T-cell (primary cell): ENCODE results near the gene RANBP17. TPM values are rescaled to one million over a fixed set of nuclear protein-coding genes. Genes with fewer than 3 reads are reported as not detected.
A peak's percentile ranks its signal among the peaks of the same experiment; 100 is the strongest.
"Not testable (repeated sequence)": the region's sequence is repeated elsewhere in the genome, so short reads cannot be mapped to it uniquely, and the experiment has no call there.

Experiments
- ATAC-seq, 4 experiments: fragments of 200-7000 bp in 3 of 4; fragments of 150-1000 bp in 1 of 4; cut with Tn5 transposase; replicated peaks in 1 of 4; 1 replicate in 3 of 4; 2 replicates in 1 of 4; pipeline ENCODE4 v1.10.0; 2021; ENCODE audit warnings: moderate library complexity in 3 of 4, mild to moderate bottlenecking in 2 of 4, moderate number of reproducible peaks in 1 of 4
- CTCF ChIA-PET, 2 donors: fragments of 300-600 bp; sonication (Branson Sonifier 250); formaldehyde crosslinking; loops; one replicate each; lab custom pipeline; 2022; ENCODE audit warnings: antibody characterized with exemption in 2 of 2; lab: Charles Lee
- POLR2A ChIA-PET, 2 donors: fragments of 300-600 bp; sonication (Branson Sonifier 250); formaldehyde crosslinking; loops; one replicate each; lab custom pipeline; 2022; ENCODE audit warnings: antibody characterized with exemption in 2 of 2; lab: Charles Lee
- DNase-seq, 35 experiments: peaks; one replicate each; pipeline versions ENCODE4 v3.0.0 to v3.0.0-alpha.2; 2013 to 2023
- H3K27ac ChIP-seq: one replicate; pipeline ENCODE4 v1.5.1; 2013; ENCODE audit warnings: low read length
- H3K27me3 ChIP-seq, 2 experiments: replicated peaks in 1 of 2; 1 replicate in 1 of 2; 2 replicates in 1 of 2; pipeline versions ENCODE4 v1.6.1 to v1.7.0; 2013; ENCODE audit warnings: low read length in 1 of 2, mixed read lengths in 1 of 2; ENCODE audit not compliant: control insufficient read depth in 2 of 2, insufficient read depth in 2 of 2; ENCODE audit errors: extremely low read depth in 1 of 2
- H3K36me3 ChIP-seq, 2 donors: 1 replicate in 1 of 2; 2 replicates in 1 of 2; pipeline versions ENCODE4 v1.6.1 to v1.7.0; 2013; ENCODE audit warnings: low read length in 1 of 2; ENCODE audit not compliant: control insufficient read depth in 2 of 2, insufficient read depth in 1 of 2; ENCODE audit errors: extremely low read depth in 1 of 2
- H3K4me1 ChIP-seq, 2 experiments: 1 replicate in 1 of 2; 2 replicates in 1 of 2; pipeline versions ENCODE4 v1.6.1 to v1.7.0; 2013; ENCODE audit warnings: low read length in 2 of 2, mixed read lengths in 1 of 2; ENCODE audit not compliant: insufficient read depth in 2 of 2, control insufficient read depth in 1 of 2; ENCODE audit errors: extremely low read depth in 1 of 2
- H3K4me3 ChIP-seq, 2 donors: 1 replicate in 1 of 2; 2 replicates in 1 of 2; pipeline versions ENCODE4 v1.5.1 to v1.7.0; 2013; ENCODE audit warnings: mild to moderate bottlenecking in 2 of 2, low read length in 1 of 2, moderate library complexity in 1 of 2; ENCODE audit not compliant: control insufficient read depth in 1 of 2; ENCODE audit errors: extremely low read depth in 1 of 2
- H3K9me3 ChIP-seq: 2 replicates; pipeline ENCODE4 v1.7.0; 2013
- H3K27ac Mint-ChIP-seq, 2 donors: one replicate each; pipeline ENCODE4 v1.8.0; 2020 to 2021; ENCODE audit warnings: mild to moderate bottlenecking in 2 of 2, mixed read lengths in 2 of 2
- H3K27me3 Mint-ChIP-seq, 2 donors: one replicate each; pipeline ENCODE4 v1.8.0; 2021 to 2022; ENCODE audit warnings: mixed read lengths in 2 of 2
- H3K36me3 Mint-ChIP-seq: one replicate; pipeline ENCODE4 v1.8.0; 2021; ENCODE audit warnings: mixed read lengths
- H3K4me1 Mint-ChIP-seq, 3 donors: one replicate each; pipeline ENCODE4 v1.8.0; 2020 to 2022; ENCODE audit warnings: mixed read lengths in 3 of 3, mild to moderate bottlenecking in 1 of 3
- H3K4me3 Mint-ChIP-seq, 3 donors: one replicate each; pipeline ENCODE4 v1.8.0; 2020 to 2022; ENCODE audit warnings: mild to moderate bottlenecking in 3 of 3, mixed read lengths in 3 of 3, moderate library complexity in 3 of 3
- H3K9me3 Mint-ChIP-seq, 3 donors: one replicate each; pipeline ENCODE4 v1.8.0; 2020 to 2022; ENCODE audit warnings: mixed read lengths in 3 of 3
- WGBS: methylation state at CpG from one replicate; pipeline ENCODE4 v1.1.5; 2013; ENCODE audit warnings: missing lambda C conversion rate; ENCODE audit not compliant: insufficient coverage; 5-methylcytosine and 5-hydroxymethylcytosine counted together
- total RNA-seq, 35 experiments: library from RNA in 6 of 35; stranded (reverse) in 6 of 35; fragments of 120-200 nt in 1 of 35; gene quantifications; one replicate each; pipeline versions ENCODE4 v1.2.1 to v1.2.4 and lab custom pipeline; 2013 to 2026

RANBP17 gene
- total RNA-seq, 5 donors from 2014 or later (not counting 1 experiment from before 2014, with no cell fraction given) = 0.41 to 0.62 (median 0.58) TPM; not detected in 2

DNA sequence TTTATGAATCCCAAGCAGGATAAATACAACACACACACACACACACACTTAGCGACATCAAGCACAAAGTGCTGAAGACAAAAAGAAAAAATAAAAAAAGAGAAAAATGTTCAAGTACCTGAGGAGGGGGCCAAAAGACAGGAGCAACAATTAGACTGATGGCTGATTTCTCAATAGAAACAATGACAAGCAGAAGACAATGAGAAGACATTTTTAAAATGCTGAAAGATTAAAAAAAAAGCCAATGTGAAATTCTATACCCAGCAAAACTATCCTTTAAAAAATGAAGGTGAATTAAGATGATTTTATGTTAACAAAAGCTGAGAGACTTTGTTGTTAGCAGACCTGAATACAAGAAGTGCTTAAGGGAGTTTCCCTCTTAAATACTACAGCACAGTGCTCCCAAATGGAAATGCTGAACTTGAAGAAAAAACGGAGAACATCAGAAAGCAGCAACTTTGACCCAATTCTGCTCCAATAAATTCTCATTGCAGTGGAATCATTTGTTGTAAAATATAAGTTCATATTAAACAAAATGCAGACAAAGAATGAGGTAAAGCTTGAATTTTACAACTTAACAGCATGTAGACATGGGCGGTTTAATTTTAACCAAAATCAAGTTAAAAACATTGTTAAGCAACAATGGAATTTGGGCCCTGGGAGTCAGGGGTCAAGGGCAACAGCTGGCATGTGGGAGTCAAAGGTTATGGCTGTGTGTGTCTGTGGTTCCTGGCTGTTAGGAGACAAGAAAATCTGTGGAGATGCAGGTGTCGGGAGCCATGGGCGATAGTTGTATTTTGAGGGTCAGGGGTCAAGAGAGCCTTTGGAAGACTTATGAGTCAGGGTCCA lies 776 bp upstream of the RANBP17 start:
- H3K9me3 ChIP-seq = peaks cover 2% of the 10 kb centered on the region
- Mint-ChIP-seq H3K36me3 (peaks cover 10% of the 10 kb centered on the region), H3K27me3 (peaks cover 35 to 44% of the 10 kb centered on the region in 2 donors), H3K27ac (no peak overlapping the region), H3K9me3 (peaks cover 19 to 21% (median 20%) of the 10 kb centered on the region in 3 donors), H3K4me1 (peaks cover 0 to 8% (median 6%) of the 10 kb centered on the region in 3 donors), H3K4me3 (peak overlapping the region in 1 of 3 donors; percentile 52)
- H3K27me3 ChIP-seq = peaks cover 4 to 14% of the 10 kb centered on the region in 2 experiments
- H3K4me3 ChIP-seq = peak overlapping the region in 1 of 2 donors; percentile 47
- DNase-seq (no peak), ATAC-seq (no peak)
- WGBS = 100% methylated on average over 2 of the region's 5 CpGs
- ChIA-PET POLR2A (no interaction called here), CTCF (no interaction called here)
- peaks cover 0 to 2% of the 10 kb centered on the region in 2 experiments for H3K4me1 ChIP-seq
- no peaks in the 10 kb centered on the region for H3K36me3 ChIP-seq
- H3K27ac ChIP-seq = no peak overlapping the region

DNA sequence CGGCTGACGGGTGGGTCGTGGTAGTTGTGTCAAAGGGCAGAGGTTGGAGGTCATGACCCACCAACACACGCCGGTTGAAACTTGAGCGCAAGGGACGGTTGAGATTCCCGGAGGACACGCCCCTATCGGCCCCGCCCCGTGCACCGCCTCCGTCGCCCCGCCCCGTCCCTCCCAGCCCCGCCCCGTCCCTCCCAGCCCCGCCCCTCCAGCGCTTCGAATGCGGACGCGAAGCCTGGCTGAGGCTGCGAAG lies 226 bp upstream of the RANBP17 start:
- peak overlapping the region in 1 of 2 donors; percentile 47 for H3K4me3 ChIP-seq
- peaks cover 10% of the 10 kb centered on the region for H3K36me3 Mint-ChIP-seq
- H3K4me1 ChIP-seq = peaks cover 0 to 2% of the 10 kb centered on the region in 2 experiments
- H3K4me3 Mint-ChIP-seq = peak overlapping the region in 1 of 3 donors; percentile 52
- 74% methylated on average over 8 of the region's 26 CpGs for WGBS
- peaks cover 2% of the 10 kb centered on the region for H3K9me3 ChIP-seq
- no peak overlapping the region for H3K27ac ChIP-seq
- H3K27ac Mint-ChIP-seq = no peak overlapping the region
- peaks cover 19 to 21% (median 20%) of the 10 kb centered on the region in 3 donors for H3K9me3 Mint-ChIP-seq
- no peak for DNase-seq
- peaks cover 35 to 44% of the 10 kb centered on the region in 2 donors for H3K27me3 Mint-ChIP-seq
- peaks cover 0 to 8% (median 6%) of the 10 kb centered on the region in 3 donors for H3K4me1 Mint-ChIP-seq
- ChIA-PET POLR2A (no interaction called here), CTCF (no interaction called here)
- H3K27me3 ChIP-seq = peaks cover 4 to 14% of the 10 kb centered on the region in 2 experiments
- H3K36me3 ChIP-seq = no peaks in the 10 kb centered on the region
- no peak for ATAC-seq

DNA sequence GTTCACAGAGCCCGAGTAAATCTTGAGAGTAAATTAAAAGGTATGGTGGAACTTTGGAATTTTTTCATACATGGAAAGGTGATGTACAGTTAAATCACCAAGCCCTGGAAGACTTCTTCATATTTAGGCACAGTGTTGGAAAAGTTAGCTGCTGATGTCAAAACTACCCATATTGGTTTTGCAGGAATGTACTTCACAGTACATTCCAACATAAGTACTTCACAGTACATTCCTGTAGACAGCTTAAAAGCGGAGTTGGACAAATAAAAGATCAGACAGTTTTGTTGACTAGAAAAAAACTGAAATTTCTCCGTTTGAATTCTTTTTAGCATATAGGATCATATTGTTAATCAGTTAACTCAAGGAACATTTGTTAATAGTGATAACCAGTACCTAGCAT lies 1.8 kb downstream of the RANBP17 start:
- ChIA-PET POLR2A (no interaction called here), CTCF (no interaction called here)
- H3K36me3 ChIP-seq = no peaks in the 10 kb centered on the region
- H3K27ac ChIP-seq = no peak overlapping the region
- peaks cover 4 to 14% of the 10 kb centered on the region in 2 experiments for H3K27me3 ChIP-seq
- no CpG with 5 or more reads among the region's 3 CpGs for WGBS
- H3K9me3 ChIP-seq = peaks cover 2% of the 10 kb centered on the region
- ATAC-seq = no peak
- Mint-ChIP-seq H3K4me3 (no peak overlapping the region), H3K27me3 (peaks cover 30 to 44% of the 10 kb centered on the region in 2 donors), H3K27ac (no peak overlapping the region), H3K36me3 (peaks cover 10% of the 10 kb centered on the region), H3K9me3 (peaks cover 16 to 21% (median 20%) of the 10 kb centered on the region in 3 donors), H3K4me1 (peaks cover 0 to 8% (median 6%) of the 10 kb centered on the region in 3 donors)
- peaks cover 0 to 2% of the 10 kb centered on the region in 2 experiments for H3K4me1 ChIP-seq
- H3K4me3 ChIP-seq = no peak overlapping the region
- DNase-seq = no peak

DNA sequence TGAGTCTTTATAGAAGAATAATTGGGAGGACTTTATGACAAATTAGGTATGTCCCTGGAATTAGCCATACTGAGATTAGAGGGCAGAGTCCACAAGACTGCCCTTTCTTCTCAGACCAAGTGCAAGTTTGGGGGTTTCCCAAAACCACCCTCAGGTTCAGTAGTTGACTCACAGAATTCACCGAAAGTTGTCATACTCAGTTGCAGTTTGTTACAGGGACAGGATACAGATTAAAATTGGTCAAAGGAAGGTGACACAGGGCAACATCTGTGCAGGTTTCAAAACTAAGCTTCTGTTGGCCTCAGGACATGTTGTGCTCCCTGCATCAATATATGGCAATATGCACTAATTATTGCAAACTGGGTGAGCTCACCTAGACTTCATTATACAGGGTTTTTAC lies 3.8 kb downstream of the RANBP17 start:
- Histone ChIP-seq H3K4me1 (peaks cover 0 to 2% of the 10 kb centered on the region in 2 experiments), H3K27me3 (peaks cover 4 to 14% of the 10 kb centered on the region in 2 experiments), H3K4me3 (no peak overlapping the region), H3K9me3 (peaks cover 2% of the 10 kb centered on the region), H3K27ac (no peak overlapping the region), H3K36me3 (no peaks in the 10 kb centered on the region)
- POLR2A ChIA-PET = no interaction called here
- H3K27ac Mint-ChIP-seq = no peak overlapping the region
- CTCF ChIA-PET = no interaction called here
- H3K36me3 Mint-ChIP-seq = peaks cover 9% of the 10 kb centered on the region
- DNase-seq (no peak), ATAC-seq (no peak)
- H3K27me3 Mint-ChIP-seq = peaks cover 27 to 36% of the 10 kb centered on the region in 2 donors
- H3K4me3 Mint-ChIP-seq = no peak overlapping the region
- peaks cover 9 to 17% (median 13%) of the 10 kb centered on the region in 3 donors for H3K9me3 Mint-ChIP-seq
- 44% methylated on average over 1 of the region's 1 CpG for WGBS
- peaks cover 0 to 8% (median 6%) of the 10 kb centered on the region in 3 donors for H3K4me1 Mint-ChIP-seq

DNA sequence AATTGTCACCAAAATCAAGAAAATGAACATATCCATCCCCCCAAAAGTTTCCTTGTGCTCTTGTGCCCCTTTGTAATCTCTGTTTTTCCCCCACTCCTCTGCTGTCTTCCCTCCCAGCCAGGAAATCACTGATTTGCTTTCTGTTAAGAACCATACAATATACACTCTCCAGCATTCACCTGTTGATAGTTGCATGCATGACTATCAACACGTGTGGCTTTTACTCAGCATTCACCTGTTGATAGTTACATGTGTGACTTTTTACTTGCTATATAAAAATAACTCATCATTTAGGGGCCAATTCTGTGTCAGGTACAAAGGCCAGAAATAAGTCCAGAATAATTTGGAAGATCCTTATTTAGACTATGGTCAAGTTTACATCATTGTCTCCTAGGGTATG lies 6.0 kb downstream of the RANBP17 start:
- no CpG with 5 or more reads among the region's 1 CpG for WGBS
- Mint-ChIP-seq H3K4me1 (peaks cover 0 to under 1% (median 0%) of the 10 kb centered on the region in 3 donors), H3K27me3 (peaks cover 13 to 24% of the 10 kb centered on the region in 2 donors)

DNA sequence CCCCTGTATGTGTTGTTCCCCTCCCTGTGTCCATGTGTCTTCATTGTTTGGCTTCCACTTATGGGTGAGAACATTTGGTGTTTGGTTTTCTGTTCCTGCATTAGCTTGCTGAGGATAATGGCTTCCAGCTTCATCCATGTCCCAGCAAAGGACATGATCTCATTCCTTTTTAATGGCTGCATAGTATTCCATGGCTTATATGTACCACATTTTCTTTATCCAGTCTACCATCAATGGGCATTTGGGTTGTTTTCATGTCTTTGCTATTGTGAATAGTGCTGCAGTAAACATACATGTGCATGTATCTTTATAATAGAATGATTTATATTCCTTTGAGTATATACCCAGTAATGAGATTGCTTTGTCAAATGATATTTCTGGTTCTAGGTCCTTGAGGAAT lies 8.6 kb downstream of the RANBP17 start:
- H3K27ac ChIP-seq, POLR2A ChIA-PET, ATAC-seq, DNase-seq, H3K4me1 Mint-ChIP-seq, H3K36me3 Mint-ChIP-seq, H3K27me3 ChIP-seq, H3K9me3 ChIP-seq, H3K27ac Mint-ChIP-seq, CTCF ChIA-PET, H3K4me1 ChIP-seq, H3K4me3 ChIP-seq, H3K36me3 ChIP-seq, H3K4me3 Mint-ChIP-seq, H3K27me3 Mint-ChIP-seq: not testable (repeated sequence)
- H3K9me3 Mint-ChIP-seq = peaks cover 19 to 28% (median 21%) of the 10 kb centered on the region in 3 donors

More for the DNA sequence above, 6.0 kb downstream of the RANBP17 start:
- Mint-ChIP-seq H3K9me3 (peaks cover 3 to 20% (median 9%) of the 10 kb centered on the region in 3 donors), H3K27ac (no peak overlapping the region), H3K4me3 (no peak overlapping the region), H3K36me3 (no peaks in the 10 kb centered on the region)
- ATAC-seq = no peak
- Histone ChIP-seq H3K36me3 (no peaks in the 10 kb centered on the region), H3K9me3 (no peaks in the 10 kb centered on the region), H3K4me3 (no peak overlapping the region), H3K27ac (no peak overlapping the region), H3K27me3 (peaks cover under 1 to 5% of the 10 kb centered on the region in 2 experiments), H3K4me1 (no peaks in the 10 kb centered on the region)
- no peak for DNase-seq
- CTCF ChIA-PET = no interaction called here
- POLR2A ChIA-PET = no interaction called here
